Suprapubic skin (tissue), 3 donors: Measurements from ENCODE around the gene FOXN3.

Source experiments
- POLR2A ChIP-seq, 2 donors: fragments of 450-650 bp; IDR thresholded peaks; one replicate each; pipeline ENCODE4 v1.6.1; 2017; ENCODE audit warnings: antibody characterized with exemption in 2 of 2, mild to moderate bottlenecking in 2 of 2, moderate library complexity in 2 of 2
- TF ChIP-seq, protein P1 (sequence below), 2 donors: fragments of 200-600 bp in 1 of 2; fragments of 450-650 bp in 1 of 2; sonication (generic) in 1 of 2; IDR thresholded peaks; one replicate each; pipeline ENCODE4 v1.5.1; 2016 to 2019; ENCODE audit warnings: antibody characterized with exemption in 2 of 2, mild to moderate bottlenecking in 1 of 2, moderate library complexity in 1 of 2

- TF ChIP-seq, protein P1, sequence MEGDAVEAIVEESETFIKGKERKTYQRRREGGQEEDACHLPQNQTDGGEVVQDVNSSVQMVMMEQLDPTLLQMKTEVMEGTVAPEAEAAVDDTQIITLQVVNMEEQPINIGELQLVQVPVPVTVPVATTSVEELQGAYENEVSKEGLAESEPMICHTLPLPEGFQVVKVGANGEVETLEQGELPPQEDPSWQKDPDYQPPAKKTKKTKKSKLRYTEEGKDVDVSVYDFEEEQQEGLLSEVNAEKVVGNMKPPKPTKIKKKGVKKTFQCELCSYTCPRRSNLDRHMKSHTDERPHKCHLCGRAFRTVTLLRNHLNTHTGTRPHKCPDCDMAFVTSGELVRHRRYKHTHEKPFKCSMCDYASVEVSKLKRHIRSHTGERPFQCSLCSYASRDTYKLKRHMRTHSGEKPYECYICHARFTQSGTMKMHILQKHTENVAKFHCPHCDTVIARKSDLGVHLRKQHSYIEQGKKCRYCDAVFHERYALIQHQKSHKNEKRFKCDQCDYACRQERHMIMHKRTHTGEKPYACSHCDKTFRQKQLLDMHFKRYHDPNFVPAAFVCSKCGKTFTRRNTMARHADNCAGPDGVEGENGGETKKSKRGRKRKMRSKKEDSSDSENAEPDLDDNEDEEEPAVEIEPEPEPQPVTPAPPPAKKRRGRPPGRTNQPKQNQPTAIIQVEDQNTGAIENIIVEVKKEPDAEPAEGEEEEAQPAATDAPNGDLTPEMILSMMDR (IDR thresholded peaks at IDR 0.05): no peak
- TF ChIP-seq POLR2A (IDR thresholded peaks at IDR 0.05): no peak
These were observed 288.6 kb downstream of the FOXN3 start for GRCh38 chr14:89128311-89129026.
